Stimulated activated CD4-positive, alpha-beta T cell treated with anti-CD3 and anti-CD28 coated beads, Interleukin-1b, Interleukin-23, amount 100 ng/mL, for 1 hour (primary cell): Measurements from ENCODE around the gene TCEAL7.

Source experiments
- DNase-seq, 2 donors: peaks; one replicate each; pipeline ENCODE4 v3.0.0-alpha.2; 2020; ENCODE audit warnings: low read depth in 2 of 2

The TCEAL7 gene

DNA sequence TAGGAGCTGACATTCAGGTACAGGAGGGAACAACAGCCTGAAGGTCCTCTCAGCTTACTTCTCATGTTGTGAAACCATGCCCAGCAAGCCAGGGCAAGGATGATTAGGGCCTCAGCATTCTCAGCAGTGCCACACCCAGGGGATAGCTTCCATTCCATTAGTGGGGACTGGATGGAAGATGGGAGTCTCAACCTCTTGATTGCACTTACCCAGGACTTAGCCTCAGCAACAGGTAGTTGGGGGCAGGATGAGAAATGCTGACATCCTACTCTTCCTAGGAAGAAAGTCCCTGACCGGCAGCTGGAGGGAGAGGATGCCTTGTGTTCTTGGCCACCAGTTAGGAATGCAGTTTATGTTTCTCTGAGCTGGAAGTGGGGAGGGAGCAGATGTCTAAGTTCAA, 37.5 kb downstream of the TCEAL7 start:
- no peak for DNase-seq

DNA sequence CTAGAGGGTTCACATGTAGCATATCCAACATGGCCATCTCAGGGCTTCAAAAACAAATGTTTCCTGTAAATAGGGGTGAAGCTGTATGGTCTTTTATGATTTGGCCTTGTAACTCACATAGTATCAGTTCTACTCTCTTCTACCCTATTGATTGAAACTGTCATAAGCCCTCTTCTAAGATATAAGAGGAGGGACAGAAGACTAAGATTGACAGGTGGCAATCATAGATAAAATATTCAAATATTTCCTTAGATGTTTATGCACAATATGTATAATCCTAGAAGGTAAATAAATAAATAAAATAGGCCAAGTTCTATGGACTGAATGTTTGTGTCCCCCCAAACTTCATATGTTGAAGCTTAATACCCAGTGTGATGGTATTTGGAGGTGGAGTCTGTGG, 39.4 kb downstream of the TCEAL7 start:
- no peak for DNase-seq

DNA sequence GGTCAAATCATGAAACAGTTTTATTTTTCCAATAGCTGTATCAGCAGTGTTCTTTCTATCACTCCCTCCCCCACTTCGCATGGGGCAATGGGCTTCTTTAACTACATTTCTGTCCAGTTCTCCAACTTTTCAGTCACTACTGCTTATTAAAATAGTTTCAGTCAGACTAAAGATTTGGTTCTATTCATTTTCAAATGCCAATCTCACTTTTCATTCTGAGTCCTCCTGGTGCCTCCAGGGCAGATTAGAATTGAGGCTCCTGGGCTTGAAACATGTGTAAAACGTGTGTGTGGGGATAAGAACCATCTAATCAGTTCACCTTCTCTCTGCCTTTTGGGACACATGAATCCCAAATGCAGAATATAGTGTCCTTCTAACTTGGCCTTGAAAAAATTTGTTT, 42.8 kb downstream of the TCEAL7 start:
- no peak for DNase-seq

DNA sequence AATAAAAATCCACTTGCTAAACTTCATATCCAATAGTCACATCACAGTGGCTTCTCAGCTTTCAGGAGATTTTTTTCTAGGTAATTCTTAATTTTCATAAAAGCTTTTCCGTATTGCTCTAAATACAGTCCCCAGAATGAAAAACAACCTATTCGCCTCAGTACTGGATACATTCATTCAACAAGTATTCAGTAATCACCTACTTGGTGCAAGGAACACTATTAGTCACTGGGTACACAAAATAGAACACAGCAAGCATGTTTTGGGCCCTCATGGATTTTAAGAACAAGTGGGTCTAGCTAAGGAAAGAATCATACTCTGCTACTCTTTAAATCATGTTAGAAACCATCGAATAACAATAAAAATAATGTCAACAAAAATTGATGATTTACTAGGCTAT, 43.5 kb downstream of the TCEAL7 start:
- no peak for DNase-seq

DNA sequence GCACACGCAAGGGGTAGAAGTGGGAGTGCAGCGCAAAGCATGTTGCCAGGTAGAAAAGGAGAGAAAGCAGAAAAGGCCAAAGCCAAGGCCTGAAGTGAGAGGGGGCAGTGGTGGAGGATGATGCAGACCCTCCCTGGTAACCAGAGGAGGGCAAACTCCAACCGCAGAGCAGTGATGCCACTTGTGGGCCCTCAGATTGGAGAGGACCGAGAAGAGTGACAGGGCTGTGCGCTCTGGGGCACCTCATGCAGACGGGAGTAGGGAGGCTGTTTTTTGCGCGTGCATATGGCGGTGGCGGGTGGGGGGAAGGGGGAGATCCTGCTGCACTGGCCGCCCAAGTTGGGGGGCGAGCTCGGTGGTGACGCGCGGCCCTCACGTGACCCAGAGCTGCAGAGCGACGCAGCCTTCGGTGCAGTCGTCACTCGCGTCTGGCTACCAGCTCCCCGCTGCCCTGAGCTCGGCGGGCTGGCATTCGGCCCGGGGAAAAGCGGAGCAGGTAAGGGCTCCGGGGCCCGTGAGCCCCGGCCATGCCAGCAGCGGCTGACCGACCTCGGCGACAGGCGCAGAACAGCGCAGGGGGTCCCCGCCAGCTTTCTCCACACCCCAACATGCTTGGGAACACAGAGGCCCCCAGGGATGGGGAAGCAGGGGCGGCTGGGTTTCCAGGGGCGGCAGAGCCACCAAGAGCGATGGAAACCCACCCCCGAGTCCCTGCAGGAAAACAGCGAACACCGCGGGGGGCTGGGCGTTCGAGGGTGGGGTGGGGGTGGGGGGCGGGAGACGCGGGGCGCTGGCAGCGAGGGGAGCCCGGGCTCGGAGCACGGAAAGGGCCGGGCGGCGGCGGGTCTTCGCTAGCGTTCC, 46.3 kb downstream of the TCEAL7 start, which contains the start of gene BEX3:
TSS of gene BEX3 (plus strand) at position 421 of the 861 bp plus-strand sequence. CDS start 984 bp downstream, outside the sequence.
- no peak for DNase-seq

DNA sequence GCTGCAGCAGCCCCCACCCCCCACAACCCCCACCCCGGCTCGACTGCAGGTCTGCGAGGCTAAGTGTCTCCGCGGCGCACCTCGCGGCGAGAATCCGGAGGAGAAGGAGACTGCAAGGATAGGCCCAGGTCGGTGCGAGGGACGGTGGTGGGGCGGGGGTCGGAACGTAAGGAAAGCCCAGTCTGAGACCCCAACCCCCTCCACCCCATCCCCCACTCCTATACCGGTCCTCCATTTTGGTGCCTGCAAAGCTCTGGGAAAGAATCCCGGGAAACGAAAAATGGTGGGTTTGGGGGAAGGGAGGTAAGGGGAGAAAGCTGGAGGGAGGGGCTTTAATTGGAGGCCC, 46.9 kb downstream of the TCEAL7 start:
- DNase-seq: no peak

DNA sequence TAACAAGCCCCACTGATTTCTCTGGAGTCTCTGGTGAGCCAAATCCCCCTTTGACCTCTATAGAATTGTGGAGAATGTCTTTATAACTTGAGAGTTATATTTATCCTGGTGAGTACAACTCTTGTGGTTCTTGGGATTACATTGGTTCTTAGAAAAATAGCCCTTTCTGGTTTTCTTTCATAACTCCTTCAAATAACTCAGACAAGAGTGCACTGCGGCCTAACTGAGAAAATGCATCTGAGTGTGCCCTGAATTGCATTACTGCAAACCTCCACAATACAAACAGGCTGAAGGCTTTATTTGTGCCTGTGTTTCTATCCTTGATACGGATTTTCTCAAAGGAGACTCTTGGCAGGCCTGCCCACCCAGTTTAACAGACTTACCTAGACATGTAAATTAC, 49.0 kb downstream of the TCEAL7 start:
- DNase-seq: no peak
